Tibial nerve (tissue), 4 donors: ENCODE results near the gene PGBD5. TPM values are rescaled to one million over a fixed set of nuclear protein-coding genes. Genes with fewer than 3 reads are reported as not detected.

Experiments
- DNase-seq, 2 donors: peaks; one replicate each; pipeline ENCODE4 v3.0.0-alpha.2; 2019; ENCODE audit warnings: low spot score in 2 of 2
- H3K27ac ChIP-seq, 4 donors: fragments of 200-600 bp; sonication (generic) in 3 of 4; one replicate each; pipeline ENCODE4 v1.5.1; 2017 to 2019; ENCODE audit warnings: mild to moderate bottlenecking in 1 of 4
- H3K27me3 ChIP-seq, 2 donors: fragments of 200-600 bp; sonication (generic) in 1 of 2; one replicate each; pipeline versions ENCODE4 v1.5.1 to v1.6.0; 2017 to 2019
- H3K36me3 ChIP-seq, 3 donors: fragments of 200-600 bp; sonication (generic); one replicate each; pipeline ENCODE4 v1.5.1; 2018 to 2019
- H3K4me1 ChIP-seq, 4 donors: fragments of 200-600 bp; sonication (generic) in 3 of 4; one replicate each; pipeline ENCODE4 v1.5.1; 2017 to 2019
- H3K4me3 ChIP-seq, 4 donors: fragments of 200-600 bp; sonication (generic) in 3 of 4; one replicate each; pipeline ENCODE4 v1.5.1; 2017 to 2019; ENCODE audit warnings: mild to moderate bottlenecking in 1 of 4, moderate library complexity in 1 of 4
- H3K9me3 ChIP-seq, 4 donors: fragments of 200-600 bp; sonication (generic) in 3 of 4; one replicate each; pipeline ENCODE4 v1.5.1; 2017 to 2019
- EP300 ChIP-seq, 2 donors: sonication (generic); formaldehyde crosslinking; IDR thresholded peaks; one replicate each; pipeline ENCODE4 v1.6.1; 2017; ENCODE audit warnings: antibody characterized with exemption in 2 of 2, mild to moderate bottlenecking in 1 of 2
- POLR2A ChIP-seq, 2 donors: fragments of 450-650 bp; IDR thresholded peaks; one replicate each; pipeline ENCODE4 v1.6.1; 2017; ENCODE audit warnings: antibody characterized with exemption in 2 of 2, mild to moderate bottlenecking in 2 of 2, moderate library complexity in 2 of 2
- WGBS, 2 donors: methylation state at CpG; one replicate each; pipeline ENCODE4 v1.1.5; 2018; 5-methylcytosine and 5-hydroxymethylcytosine counted together
- total RNA-seq, 4 donors: library from RNA; depleted of rRNA; stranded (reverse); fragments of >200 nt; gene quantifications; one replicate each; pipeline ENCODE4 v1.1.0, GENCODE V29; 2016
- TF ChIP-seq, protein P1 (sequence below), 5 experiments: fragments of 200-600 bp in 3 of 5; fragments of 450-650 bp in 2 of 5; sonication (generic) in 3 of 5; IDR thresholded peaks; one replicate each; pipeline ENCODE4 v1.5.1; 2016 to 2019; ENCODE audit warnings: antibody characterized with exemption in 5 of 5, mild to moderate bottlenecking in 3 of 5, moderate library complexity in 2 of 5

Gene PGBD5
- total RNA-seq, 4 donors from 2014 or later: 1.4 to 5.1 (median 2.2) TPM

DNA sequence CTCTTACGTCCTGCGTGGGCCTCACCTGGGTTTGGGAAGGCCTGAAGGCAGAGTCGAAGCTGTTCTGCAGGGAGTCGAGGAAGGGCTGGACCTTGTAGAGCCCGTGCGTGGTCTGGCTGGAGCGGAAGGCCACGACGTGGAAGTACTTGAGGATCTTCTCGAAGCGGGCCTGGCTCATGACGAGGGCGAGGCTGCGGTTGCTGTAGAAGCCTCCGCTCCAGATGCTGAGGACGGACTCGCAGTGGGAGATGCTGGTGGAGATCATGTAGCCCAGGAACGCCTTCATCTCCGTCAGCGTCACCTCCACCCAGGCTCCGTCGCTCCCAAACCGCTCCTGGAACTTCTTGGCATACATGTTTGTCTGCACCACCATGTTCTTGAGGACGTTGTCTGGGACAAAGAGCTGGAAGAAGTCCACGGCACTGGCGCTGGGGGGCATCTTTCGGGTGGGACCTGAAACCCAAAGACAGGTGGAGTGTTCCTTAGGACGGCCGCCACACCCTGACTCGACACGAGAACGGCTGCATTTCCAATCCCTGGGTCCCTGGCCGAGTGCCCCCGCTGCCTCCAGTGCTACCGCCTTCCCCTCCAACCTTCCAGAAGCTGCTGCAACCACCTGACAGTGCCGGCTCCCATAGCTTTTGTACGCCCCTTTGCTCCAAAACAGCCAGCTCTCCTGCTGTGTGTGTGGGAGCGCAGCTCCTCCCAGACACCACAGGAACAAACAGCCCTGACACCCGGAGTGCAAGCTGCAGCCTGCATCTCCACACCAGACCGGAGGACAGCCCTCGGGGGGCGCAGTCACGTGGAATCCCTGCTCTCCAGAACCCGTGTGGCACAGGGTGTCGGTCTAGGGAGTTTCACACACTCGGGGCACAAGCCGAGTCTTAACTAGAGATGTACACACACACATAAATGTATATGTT, 69.0 kb downstream of the PGBD5 start:
- H3K4me1 ChIP-seq: no peaks in the 10 kb centered on the region
- H3K27ac ChIP-seq: no peak overlapping the region
- no peaks in the 10 kb centered on the region for H3K27me3 ChIP-seq
- 87 to 88% methylated on average over 47 of the region's 47 CpGs for WGBS, 2 donors
- no peaks in the 10 kb centered on the region for H3K36me3 ChIP-seq
- DNase-seq: no peak
- TF ChIP-seq POLR2A (IDR thresholded peaks at IDR 0.05) (no peak), EP300 (IDR thresholded peaks at IDR 0.05) (no peak)
- TF ChIP-seq, protein P1, sequence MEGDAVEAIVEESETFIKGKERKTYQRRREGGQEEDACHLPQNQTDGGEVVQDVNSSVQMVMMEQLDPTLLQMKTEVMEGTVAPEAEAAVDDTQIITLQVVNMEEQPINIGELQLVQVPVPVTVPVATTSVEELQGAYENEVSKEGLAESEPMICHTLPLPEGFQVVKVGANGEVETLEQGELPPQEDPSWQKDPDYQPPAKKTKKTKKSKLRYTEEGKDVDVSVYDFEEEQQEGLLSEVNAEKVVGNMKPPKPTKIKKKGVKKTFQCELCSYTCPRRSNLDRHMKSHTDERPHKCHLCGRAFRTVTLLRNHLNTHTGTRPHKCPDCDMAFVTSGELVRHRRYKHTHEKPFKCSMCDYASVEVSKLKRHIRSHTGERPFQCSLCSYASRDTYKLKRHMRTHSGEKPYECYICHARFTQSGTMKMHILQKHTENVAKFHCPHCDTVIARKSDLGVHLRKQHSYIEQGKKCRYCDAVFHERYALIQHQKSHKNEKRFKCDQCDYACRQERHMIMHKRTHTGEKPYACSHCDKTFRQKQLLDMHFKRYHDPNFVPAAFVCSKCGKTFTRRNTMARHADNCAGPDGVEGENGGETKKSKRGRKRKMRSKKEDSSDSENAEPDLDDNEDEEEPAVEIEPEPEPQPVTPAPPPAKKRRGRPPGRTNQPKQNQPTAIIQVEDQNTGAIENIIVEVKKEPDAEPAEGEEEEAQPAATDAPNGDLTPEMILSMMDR (IDR thresholded peaks at IDR 0.05): no peak
- H3K4me3 ChIP-seq: no peak overlapping the region
- no peaks in the 10 kb centered on the region for H3K9me3 ChIP-seq

- no peak for TF ChIP-seq POLR2A (IDR thresholded peaks at IDR 0.05)
- TF ChIP-seq, protein P1 (IDR thresholded peaks at IDR 0.05): no peak
- no peak for TF ChIP-seq EP300 (IDR thresholded peaks at IDR 0.05)
These were observed 69.9 kb downstream of the PGBD5 start for GRCh38 chr1:230356190-230356589.

DNA sequence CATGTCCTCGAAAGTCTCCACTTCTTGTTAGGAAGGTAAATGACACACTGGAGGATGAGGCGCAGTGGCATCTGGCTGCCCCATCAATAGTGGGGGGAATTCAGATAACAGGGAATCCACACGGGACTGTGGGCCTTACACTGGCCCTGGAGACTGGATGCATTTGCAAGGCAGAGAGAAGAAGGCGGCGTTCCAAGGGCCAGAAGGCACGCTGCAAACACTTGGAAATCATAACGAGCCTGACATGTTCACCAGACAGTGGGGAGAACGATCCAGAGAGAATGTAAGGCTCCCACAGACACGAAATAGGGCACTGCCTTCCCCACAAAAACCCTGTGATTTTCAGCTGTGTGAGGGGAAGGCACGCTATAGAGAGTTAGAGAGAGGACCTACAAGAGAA, 70.5 kb downstream of the PGBD5 start:
- Histone ChIP-seq H3K27me3 (no peaks in the 10 kb centered on the region), H3K9me3 (no peaks in the 10 kb centered on the region), H3K4me3 (no peak overlapping the region), H3K4me1 (no peaks in the 10 kb centered on the region), H3K27ac (no peak overlapping the region), H3K36me3 (no peaks in the 10 kb centered on the region)
- 79 to 80% methylated on average over 10 of the region's 10 CpGs for WGBS, 2 donors
- no peak for DNase-seq
- TF ChIP-seq, protein P1 (IDR thresholded peaks at IDR 0.05): no peak
- TF ChIP-seq EP300 (IDR thresholded peaks at IDR 0.05): no peak
- TF ChIP-seq POLR2A (IDR thresholded peaks at IDR 0.05): no peak

More at GRCh38 chr1:230356190-230356589, 69.9 kb downstream of the PGBD5 start:
- 83 to 84% methylated on average over 6 of the region's 6 CpGs for WGBS, 2 donors
- no peak for DNase-seq
- no peaks in the 10 kb centered on the region for H3K27me3 ChIP-seq
- no peaks in the 10 kb centered on the region for H3K9me3 ChIP-seq
- H3K36me3 ChIP-seq: no peaks in the 10 kb centered on the region
- H3K4me1 ChIP-seq: no peaks in the 10 kb centered on the region
- no peak overlapping the region for H3K4me3 ChIP-seq
- H3K27ac ChIP-seq: no peak overlapping the region

GRCh38 chr1:230355128-230355527, 71.0 kb downstream of the PGBD5 start:
- H3K27me3 ChIP-seq: no peaks in the 10 kb centered on the region
- TF ChIP-seq EP300 (IDR thresholded peaks at IDR 0.05) (no peak), POLR2A (IDR thresholded peaks at IDR 0.05) (no peak)
- TF ChIP-seq, protein P1 (IDR thresholded peaks at IDR 0.05): no peak
- H3K4me1 ChIP-seq: no peaks in the 10 kb centered on the region
- no peak for DNase-seq
- H3K9me3 ChIP-seq: no peaks in the 10 kb centered on the region
- WGBS, 2 donors: 67 to 89% methylated on average over 4 of the region's 4 CpGs
- H3K4me3 ChIP-seq: no peak overlapping the region
- H3K36me3 ChIP-seq: no peaks in the 10 kb centered on the region
- no peak overlapping the region for H3K27ac ChIP-seq

GRCh38 chr1:230354005-230354404, 72.1 kb downstream of the PGBD5 start:
- H3K4me1 ChIP-seq: no peaks in the 10 kb centered on the region
- no peak for DNase-seq
- H3K4me3 ChIP-seq: no peak overlapping the region
- H3K27me3 ChIP-seq: no peaks in the 10 kb centered on the region
- no peak for TF ChIP-seq EP300 (IDR thresholded peaks at IDR 0.05)
- TF ChIP-seq POLR2A (IDR thresholded peaks at IDR 0.05): no peak
- TF ChIP-seq, protein P1 (IDR thresholded peaks at IDR 0.05): no peak
- no peaks in the 10 kb centered on the region for H3K9me3 ChIP-seq
- no peak overlapping the region for H3K27ac ChIP-seq
- 86 to 87% methylated on average over 3 to 4 of the region's 4 CpGs for WGBS, 2 donors
- no peaks in the 10 kb centered on the region for H3K36me3 ChIP-seq
